CD4-positive, alpha-beta T cell treated with Interleukin-17A for 1 hour (primary cell): Measurements from ENCODE around the gene EPAS1.

Experiments
- DNase-seq: peaks from one replicate; pipeline ENCODE4 v3.0.0-alpha.2; 2020

The EPAS1 gene

DNA sequence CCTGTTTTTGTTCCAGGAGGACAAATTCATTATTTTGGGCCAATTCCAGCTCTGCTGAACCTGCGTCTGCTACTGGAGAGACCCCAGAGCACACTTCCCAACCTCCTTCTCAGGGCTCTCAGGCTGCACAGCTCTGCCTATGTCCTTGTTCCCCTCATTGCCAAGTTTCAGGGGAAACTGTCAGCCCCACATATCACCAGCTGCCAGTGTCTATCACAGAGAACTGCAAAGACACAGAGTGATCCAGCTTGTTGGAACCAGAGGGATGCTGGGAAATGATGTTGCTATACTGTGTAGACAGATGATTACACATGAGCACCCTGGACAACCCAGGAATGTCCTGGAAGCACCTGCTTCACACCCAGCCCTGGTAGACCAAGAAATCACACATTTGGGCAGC is 114.8 kb downstream of the EPAS1 start:
- DNase-seq: no peak

DNA sequence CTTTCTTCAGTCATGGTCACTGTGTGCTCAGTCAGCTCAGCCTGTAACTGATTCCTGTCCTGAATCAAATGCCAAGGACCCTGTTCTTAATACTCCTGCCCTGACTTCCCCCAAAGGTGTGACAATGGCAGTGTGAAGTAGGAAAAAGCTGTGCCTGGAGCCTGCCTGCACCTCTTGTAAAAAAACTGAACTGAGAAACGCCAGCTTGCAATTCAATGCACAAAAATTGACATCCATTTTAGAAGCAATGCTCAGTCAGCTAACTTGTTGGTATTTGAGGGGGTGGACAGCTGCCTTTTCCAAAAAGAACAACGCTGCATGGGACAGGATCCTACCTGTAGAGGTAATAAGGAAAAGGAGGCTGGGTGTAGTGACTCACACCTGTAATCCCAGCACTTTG is 115.9 kb downstream of the EPAS1 start:
- DNase-seq: no peak

GRCh38 chr2:46413631-46414030 is 116.4 kb downstream of the EPAS1 start:
- DNase-seq: no peak

- no peak for DNase-seq
Measured at GRCh38 chr2:46414701-46415100, 117.5 kb downstream of the EPAS1 start.

- no peak for DNase-seq
Measured at GRCh38 chr2:46416280-46416679, 119.1 kb downstream of the EPAS1 start.

- DNase-seq: no peak
Measured at GRCh38 chr2:46416739-46417403, 119.7 kb downstream of the EPAS1 start.

DNA sequence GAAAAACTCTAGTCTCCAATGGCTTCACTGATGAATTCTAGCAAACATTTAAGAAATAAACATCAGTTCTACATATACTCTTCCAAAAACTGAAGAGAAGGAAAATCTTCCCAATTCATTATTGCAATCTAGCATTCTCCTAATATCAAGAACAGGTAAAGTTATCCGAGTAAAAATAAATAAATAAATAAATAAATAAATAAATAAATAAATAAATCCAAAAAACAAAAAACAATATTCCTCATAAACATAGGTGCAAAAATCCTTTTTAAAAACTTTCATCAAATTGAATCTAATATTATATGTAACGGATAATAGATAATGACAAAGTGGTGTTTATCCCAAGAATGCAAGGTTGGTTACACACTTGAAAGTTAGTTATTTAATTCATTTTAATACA is 123.7 kb downstream of the EPAS1 start:
- DNase-seq: no peak

DNA sequence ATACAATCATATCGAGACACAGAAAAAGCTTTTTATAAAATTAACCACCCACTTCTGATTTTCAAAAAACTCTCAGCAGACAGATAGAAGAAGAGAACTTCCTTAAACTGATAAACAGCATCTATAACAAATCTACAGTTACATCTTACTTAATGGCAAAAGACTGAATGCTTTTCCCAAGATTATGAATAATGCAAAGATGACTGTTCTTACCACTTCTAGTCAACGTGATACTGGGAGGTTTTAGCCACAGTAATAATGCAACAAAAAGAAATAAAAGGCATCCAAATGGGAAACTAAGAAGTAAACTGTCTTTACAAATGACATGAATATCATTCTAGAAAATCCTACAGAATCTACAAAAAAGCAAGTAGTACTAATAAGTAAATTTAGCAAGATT is 124.2 kb downstream of the EPAS1 start:
- no peak for DNase-seq

DNA sequence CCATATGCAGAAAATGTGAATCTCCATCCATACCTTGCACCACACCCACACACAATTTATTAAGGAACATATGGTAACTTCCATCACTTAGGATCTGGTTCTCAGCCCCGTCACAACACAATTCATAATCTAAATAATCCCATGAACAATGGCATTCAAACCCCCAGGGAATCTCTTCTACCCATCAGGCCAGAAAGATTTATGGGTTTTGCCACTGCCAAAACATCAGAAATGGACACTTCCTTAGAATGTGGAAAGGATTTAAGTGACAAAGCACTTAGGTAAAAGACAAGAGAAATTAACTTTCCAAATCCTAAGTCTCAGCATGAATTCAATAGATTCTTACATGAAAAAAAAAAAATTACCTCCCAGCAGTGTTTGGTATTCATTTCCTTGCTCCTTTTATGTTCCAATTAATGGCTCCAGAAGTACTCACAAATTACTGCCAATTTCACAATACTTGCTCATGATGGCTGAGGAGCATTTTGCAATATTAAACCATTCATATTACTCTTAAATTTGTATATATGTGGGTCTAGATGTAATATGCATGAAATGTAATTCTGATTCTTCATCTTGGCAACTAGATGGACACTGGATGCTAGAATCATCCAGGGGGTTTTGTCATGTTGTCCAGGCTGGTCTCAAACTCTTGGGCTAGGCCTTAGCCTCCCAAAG is 125.6 kb downstream of the EPAS1 start:
- DNase-seq: no peak

DNA sequence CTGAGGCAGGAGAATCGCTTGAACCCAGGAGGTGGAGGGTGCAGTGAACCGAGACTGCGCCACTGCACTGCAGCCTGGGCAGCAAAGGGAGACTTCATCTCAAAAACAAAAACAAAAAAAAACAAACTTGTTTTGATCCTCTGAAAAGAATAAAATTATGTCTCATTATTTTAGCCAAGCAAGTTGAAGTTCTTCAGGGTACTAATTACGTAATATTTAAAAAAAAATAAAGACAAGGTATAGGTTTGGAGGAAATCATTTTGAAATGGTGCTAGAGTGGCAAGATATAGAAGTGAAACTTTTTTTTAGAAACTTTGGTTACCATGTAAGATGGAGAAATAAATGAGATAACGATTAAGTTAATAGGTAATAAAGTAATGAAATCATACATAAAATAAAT is 127.7 kb downstream of the EPAS1 start:
- DNase-seq: no peak

DNA sequence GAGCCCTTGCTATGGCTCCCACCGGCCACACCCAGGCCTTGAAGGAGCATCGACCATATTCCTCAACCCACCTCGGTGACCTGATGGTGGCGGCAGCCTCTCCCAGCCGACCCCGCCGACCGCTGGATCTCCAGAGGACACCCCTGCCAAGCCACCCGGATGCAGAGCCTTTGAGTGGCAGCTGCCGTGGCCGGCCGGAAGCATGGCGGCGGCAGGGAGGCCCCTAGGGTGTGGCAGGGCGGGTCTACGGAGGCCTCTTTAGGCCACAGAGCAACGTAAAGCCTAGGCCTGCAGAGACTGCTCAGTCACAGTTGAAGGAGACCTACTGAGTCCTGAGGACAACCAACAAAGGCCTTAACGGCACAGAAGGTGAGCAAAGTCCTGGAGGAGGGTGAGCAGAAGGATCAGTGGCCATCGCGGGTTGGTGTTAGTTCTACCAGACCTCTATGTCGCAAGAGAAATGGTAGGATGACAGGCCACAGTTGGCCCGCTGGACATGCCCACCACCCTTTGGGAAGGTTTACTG is 131.8 kb downstream of the EPAS1 start:
- DNase-seq: no peak

- DNase-seq: no peak
Measured at GRCh38 chr2:46430413-46430812, 133.2 kb downstream of the EPAS1 start.

- DNase-seq: peak; percentile 5
Measured at GRCh38 chr2:46430992-46431391, 133.8 kb downstream of the EPAS1 start.

GRCh38 chr2:46431481-46432235 is 134.5 kb downstream of the EPAS1 start:
- DNase-seq: no peak

- no peak for DNase-seq
Measured at GRCh38 chr2:46434851-46435273, 137.7 kb downstream of the EPAS1 start.

GRCh38 chr2:46435353-46435752 is 138.1 kb downstream of the EPAS1 start:
- DNase-seq: no peak

- DNase-seq: no peak
Measured at GRCh38 chr2:46435796-46436360, 138.7 kb downstream of the EPAS1 start.
